Endometrial microvascular endothelial cells (primary cell): ENCODE measurements around the gene VSTM2L. TPM values are rescaled to one million over a fixed set of nuclear protein-coding genes. Genes with fewer than 3 reads are reported as not detected.

Experiments
- in situ Hi-C: cut with HindIII; loops from 2 replicates; pipeline ENCODE4 v1.10.0; 2017; ENCODE audit warnings: low sequenced_read_pairs, low pct_unique_long_range_greater_than_20kb; ENCODE audit errors: inconsistent ontology term
- total RNA-seq: library from RNA; depleted of rRNA; stranded (reverse); fragments of >200 nt; gene quantifications from one replicate; pipeline ENCODE4 v1.2.3, GENCODE V29; 2015; ENCODE audit errors: inconsistent ontology term

Gene VSTM2L
- total RNA-seq, 1 donor from 2014 or later = 0.09 TPM

DNA sequence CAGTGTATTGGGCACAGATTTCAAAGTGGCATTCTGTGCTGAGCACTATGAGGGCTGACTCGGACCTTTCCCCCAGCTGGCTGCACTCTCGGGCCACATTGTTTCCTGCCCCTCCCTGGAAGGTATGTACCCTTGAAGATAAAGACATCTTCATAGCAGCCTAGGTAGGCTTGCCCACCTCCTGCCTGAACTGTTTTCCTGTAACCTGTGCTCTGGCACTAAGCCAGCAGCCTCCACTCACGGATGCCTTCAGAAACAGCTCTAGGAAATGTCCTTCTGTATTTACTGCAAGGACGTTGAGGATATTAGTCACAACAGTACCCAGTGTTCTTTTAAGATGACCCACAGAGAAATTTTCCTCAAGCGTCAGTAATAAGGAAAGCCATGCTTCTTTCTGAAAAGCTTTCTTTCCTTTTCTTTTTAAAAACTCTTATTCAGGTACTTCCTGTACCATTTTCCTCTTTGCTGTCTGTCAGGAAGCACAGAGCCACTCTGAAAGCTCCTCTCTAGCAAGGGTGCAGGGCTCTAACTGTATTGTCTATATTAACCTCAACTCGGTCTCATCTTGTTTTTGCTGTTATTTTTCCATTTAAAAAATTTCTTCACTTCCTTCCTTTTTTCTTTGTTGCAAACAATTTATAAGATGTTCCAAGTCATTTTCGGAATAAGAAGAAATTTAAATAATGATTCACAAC lies 86.8 kb downstream of the VSTM2L start:
- in situ Hi-C loops = loop anchor here (10.0 kb wide), 1 partner anchor 75 kb away; no protein-coding TSS in a partner anchor

- in situ Hi-C loops = loop anchor here (10.0 kb wide), 1 partner anchor 76 kb away; no protein-coding TSS in a partner anchor
These were observed 87.7 kb downstream of the VSTM2L start for GRCh38 chr20:37990571-37991151.

DNA sequence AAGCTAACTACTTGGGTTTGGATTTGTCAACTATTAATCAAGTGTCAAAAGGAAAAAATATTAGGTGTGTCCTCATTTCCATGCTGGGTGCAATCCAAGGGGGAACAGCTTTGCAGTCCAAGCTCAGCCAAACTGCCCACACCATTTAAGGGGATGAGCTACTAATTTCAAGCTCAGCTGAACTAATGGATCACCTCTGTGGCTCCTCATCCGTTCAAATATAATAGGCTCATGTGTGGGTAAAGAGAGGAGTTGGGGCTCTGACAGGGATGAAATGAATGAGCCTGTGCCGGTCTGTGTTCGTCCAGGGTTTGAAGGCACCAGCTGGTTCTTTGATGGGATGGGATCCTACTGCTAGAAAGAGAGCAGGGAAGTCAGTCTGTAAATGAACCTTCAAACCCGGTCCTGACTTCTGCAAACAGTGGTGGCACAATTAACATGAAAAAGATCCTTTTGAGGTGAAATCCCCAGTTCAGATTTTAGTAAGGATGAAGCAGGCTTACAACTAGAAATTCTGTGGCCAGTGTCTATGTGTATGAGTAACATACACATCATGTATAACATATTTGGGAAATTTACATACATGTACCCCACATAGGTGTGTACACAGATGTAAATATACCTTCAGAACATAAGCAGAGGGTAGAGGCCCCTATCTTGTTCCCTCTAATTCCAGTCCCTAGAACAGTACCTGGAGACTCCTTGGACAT lies 88.4 kb downstream of the VSTM2L start:
- in situ Hi-C loops = loop anchor here (10.0 kb wide), 1 partner anchor 77 kb away; no protein-coding TSS in a partner anchor

- in situ Hi-C loops = loop anchor here (10.0 kb wide), 1 partner anchor 77 kb away; no protein-coding TSS in a partner anchor
These were observed 89.0 kb downstream of the VSTM2L start for GRCh38 chr20:37991908-37992307.

- in situ Hi-C loops = loop anchor here (10.0 kb wide), 1 partner anchor 78 kb away; no protein-coding TSS in a partner anchor
These were observed 90.0 kb downstream of the VSTM2L start for GRCh38 chr20:37992802-37993409.

DNA sequence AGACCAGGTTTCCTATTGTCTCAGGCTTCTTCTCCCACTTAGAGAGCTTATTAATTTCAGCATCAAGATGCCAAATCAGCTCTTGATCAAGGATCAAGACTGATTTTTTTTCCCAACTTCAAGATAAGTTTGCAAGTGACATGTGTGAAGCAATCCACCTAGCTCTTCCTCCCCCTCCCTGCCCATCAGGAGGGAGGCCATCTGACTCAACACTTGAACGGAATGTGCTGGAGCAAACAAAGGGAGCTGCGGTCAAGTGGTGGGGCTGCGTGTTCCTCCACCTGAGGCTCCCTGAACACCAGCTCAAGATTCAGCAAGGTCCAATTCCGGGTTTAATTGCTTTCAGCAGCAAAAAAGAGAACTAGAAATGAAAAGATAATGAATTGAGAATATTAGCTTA lies 91.6 kb downstream of the VSTM2L start:
- in situ Hi-C loops = loop anchor here (10.0 kb wide), 1 partner anchor 80 kb away; no protein-coding TSS in a partner anchor

Other genes starting within 250 kb of the VSTM2L start
- gene CTNNBL1, start 209.1 kb upstream of the VSTM2L start, total RNA-seq = 45.2 TPM
- gene TTI1, start 130.3 kb downstream of the VSTM2L start, total RNA-seq = 22.5 TPM
- gene RPRD1B, start 130.6 kb downstream of the VSTM2L start, total RNA-seq = 13.1 TPM